Nucleus accumbens (tissue), 56 donors: ENCODE results near the gene RPL7A.
"Not testable (repeated sequence)": the region's sequence is repeated elsewhere in the genome, so short reads cannot be mapped to it uniquely, and the experiment has no call there.

Source experiments
- DNase-seq, 56 donors: peaks; one replicate each; lab custom pipeline; 2025; lab: John Stamatoyannopoulos, UW

The RPL7A gene

DNA sequence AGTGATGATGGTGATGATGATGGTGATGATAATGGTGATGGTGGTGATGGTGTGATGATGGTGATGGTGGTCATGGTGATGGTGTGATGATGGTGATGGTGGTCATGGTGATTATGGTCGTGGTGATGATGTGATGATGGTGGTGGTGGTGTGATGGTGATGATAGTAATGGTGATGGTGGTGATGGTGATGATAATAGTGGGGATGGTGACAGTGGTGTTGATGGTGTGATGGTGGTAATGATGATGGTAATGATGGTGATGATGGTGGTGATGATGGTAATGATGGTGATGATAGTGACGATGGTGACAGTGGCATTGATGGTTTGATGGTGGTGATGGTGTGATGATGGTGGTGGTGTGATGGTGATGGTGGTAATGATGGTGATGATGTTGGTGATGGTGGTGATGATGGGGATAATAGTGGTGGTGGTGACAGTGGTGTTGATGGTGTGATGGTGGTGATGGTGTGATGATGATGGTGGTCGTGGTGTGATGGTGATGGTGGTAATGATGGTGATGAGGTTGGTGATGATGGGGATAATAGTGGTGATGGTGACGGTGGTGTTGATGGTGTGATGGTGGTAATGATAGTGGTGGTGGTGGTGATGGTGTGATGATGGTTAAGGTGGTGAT, 34.6 kb downstream of the RPL7A start:
- no peak for DNase-seq

- DNase-seq = no peak
Measured at GRCh38 chr9:133383438-133383837, 35.4 kb downstream of the RPL7A start.

DNA sequence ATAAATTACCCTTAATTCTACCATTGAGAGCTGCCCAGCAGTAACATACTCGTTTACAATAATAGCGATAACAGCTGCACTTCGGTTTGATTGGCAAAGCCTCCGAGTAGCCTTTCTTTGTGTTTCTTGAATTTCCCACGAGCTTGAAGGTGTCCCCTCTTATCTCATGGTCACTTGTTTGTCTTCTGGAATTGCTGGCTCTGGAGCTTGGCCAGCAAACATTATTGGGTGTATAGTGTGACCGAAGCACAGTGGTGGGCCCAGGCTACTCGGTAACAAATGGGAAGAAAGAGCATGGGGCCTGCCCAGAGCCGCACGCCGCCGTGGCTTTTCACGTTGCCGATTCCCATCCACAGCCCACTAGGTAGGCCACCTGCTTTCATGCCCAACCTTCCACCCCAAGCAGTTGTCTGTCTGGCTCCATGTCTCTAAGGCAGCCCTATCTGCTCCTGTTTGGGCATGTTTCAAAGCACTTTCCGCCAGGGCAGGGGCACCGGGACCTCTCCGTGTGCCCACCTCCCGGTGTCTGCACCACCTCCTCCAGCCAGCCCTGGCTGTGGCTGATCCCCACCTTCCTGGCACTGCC, 36.8 kb downstream of the RPL7A start:
- no peak for DNase-seq

GRCh38 chr9:133385452-133385851, 37.4 kb downstream of the RPL7A start:
- no peak for DNase-seq

GRCh38 chr9:133386338-133386737, 38.3 kb downstream of the RPL7A start:
- no peak for DNase-seq

- DNase-seq = no peak
Measured at GRCh38 chr9:133387680-133388079, 39.7 kb downstream of the RPL7A start.

DNA sequence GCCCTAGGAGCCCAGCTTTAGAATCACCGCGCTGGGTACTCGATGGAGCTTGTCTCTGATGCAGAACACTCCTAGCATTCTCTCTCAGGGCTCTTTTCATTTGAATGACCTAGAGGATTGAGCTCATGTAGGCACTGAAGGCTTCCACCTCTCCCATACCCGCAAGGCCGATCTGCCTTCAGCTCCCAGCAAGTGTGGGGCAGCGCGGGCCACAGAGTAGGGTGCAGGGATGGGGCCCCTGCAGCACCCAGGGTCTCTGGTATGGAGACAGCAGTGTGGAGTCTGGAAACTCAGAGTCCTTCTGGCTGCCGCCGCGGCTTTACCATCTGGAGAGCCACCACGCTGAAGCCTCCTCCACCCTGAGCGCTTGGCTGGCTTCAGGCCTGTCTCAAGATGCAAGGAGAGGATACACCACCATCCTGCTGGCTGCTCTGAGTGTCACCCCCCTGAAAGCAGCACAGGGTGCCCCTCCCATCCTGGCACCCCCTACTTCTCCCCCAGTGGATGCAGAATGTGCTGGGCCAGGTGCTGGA, 41.1 kb downstream of the RPL7A start:
- no peak for DNase-seq

DNA sequence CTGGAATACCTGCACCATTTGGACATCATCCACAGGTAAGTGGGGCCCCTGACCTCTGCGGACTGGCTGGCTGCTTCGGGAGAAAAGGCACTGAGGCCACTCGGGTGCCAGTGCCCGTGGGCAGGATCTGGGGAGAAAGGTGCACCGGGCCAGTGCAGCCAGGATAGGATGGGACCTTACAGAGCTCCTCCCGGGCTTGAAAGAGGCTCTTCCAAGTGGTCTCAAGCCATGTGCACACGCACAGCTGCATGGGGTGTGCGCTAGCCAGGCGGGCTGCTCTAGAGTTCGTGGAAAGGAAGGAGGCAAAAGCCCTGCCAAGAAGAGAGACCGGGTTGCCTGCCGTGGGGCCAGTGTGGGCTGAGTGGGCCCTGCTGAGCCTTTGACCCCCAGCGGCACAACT, 41.5 kb downstream of the RPL7A start:
- no peak for DNase-seq

DNA sequence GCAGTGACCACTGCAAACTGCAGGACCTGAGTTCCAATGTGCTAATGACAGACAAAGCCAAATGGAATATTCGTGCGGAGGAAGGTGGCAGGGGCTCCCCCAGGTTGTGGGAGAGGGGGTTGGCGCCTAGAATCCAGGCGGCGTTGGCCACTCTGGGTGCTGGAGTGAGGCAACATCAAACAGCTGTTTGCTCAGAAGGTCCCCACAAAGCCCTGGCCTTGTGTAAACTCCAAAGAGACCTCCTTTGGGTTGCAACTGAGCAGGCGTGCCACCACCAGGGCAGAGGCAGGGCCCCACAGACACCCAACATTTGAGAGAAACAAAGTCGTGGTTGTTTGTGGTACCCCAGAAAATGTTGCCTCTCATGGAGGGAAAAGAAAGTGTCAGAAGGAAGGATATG, 42.7 kb downstream of the RPL7A start:
- no peak for DNase-seq

GRCh38 chr9:133391449-133391848, 43.4 kb downstream of the RPL7A start:
- DNase-seq = not testable (repeated sequence)

DNA sequence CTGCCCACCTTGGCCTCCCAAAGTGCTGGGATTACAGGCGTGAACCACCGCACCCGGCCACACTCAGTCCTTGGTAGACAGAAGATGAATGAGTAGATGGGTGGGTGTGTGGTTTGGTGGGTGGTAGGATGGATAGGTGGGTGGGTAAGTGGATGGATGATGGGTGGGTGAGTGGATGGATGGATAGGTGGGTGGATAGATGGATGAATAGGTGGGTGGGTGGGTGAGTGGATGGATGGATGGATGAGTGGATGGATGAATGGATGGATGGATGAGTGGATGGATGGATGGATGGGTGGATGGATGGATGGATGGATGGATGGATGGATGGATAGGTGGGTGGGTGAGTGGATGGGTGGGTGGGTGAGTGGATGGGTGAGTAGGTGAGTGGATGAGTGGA, 44.3 kb downstream of the RPL7A start:
- DNase-seq = not testable (repeated sequence)

DNA sequence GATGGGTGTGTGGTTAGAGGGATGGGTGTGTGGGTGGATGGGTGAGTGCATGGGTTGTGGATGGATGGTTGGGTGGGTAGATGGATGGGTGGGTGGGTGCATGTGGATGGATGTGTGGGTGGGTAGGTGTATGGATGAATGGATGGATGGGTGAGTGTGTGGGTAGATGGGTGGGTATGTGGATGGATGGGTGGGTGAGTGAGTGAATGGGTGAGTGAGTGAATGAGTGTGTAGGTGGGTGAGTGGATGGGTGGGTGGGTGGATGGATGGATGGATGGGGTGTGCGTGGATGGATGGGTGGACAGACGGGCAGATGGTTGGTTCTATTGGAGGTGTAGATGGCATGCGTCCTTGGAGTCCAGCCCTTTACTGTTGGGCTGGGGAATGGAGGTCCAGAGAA, 45.4 kb downstream of the RPL7A start:
- DNase-seq = no peak

- DNase-seq = no peak
Measured at GRCh38 chr9:133394687-133395271, 46.8 kb downstream of the RPL7A start.

DNA sequence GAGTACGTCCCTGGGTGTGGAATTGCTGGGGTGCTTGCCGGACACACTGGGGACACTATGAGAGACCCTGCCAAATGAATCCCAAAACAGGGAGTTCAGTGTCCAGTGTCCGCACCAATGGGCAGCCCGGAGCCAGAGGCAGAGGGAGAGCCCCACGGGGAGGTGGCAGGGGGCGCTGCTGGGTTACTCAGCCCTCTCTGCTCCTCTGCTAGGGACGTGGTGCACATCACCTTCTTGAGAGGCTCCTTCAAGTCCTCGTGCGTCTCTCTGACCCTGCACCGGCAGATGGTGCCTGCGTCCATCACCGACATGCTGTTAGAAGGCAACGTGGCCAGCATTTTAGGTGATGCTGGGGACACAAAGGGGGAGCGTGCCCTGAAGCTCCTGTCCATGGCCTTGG, 48.9 kb downstream of the RPL7A start:
- DNase-seq = no peak

- no peak for DNase-seq
Measured at GRCh38 chr9:133397370-133397769, 49.4 kb downstream of the RPL7A start.

GRCh38 chr9:133397895-133398294, 49.9 kb downstream of the RPL7A start:
- DNase-seq = no peak

DNA sequence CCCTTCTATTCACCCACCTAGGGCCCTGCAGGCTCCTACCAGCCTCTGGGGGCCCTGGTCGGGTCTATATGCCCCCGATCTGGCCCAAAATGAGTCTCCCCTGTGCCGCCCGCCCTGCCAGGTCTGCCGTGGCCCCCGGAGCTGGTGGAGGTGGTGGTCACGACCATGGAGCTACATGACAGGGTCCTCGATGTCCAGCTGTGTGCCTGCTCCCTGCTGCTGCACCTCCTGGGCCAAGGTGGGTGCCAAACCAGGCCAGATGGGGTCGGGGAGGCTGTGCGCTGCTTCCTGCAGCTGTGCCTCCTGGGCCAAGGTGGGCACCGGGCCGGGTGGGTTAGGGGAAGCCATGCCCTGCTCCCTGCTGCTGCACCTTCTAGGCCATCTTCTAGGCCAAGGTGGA, 52.3 kb downstream of the RPL7A start:
- no peak for DNase-seq
